HAP-1 (cell line): ENCODE data around the gene MICAL3.

Source experiments
- DNase-seq, 2 experiments: peaks; one replicate each; pipeline ENCODE4 v3.0.0-alpha.2; 2016 to 2020; ENCODE audit warnings: low spot score in 2 of 2
- H3K27me3 ChIP-seq: fragments of 250-450 bp; sonication (Bioruptor Pico); 2 replicates; pipeline ENCODE4 v1.5.1; 2020; ENCODE audit warnings: low read depth, mild to moderate bottlenecking, moderate library complexity
- H3K36me3 ChIP-seq: fragments of 250-450 bp; sonication (Bioruptor Pico); replicated peaks from 2 replicates; pipeline ENCODE4 v1.5.1; 2020; ENCODE audit warnings: mild to moderate bottlenecking
- H3K4me1 ChIP-seq: fragments of 250-450 bp; sonication (Bioruptor Pico); 2 replicates; pipeline ENCODE4 v1.5.1; 2020; ENCODE audit warnings: mild to moderate bottlenecking
- H3K4me3 ChIP-seq: fragments of 250-450 bp; sonication (Bioruptor Pico); 2 replicates; pipeline ENCODE4 v1.5.1; 2020; ENCODE audit warnings: mild to moderate bottlenecking, moderate library complexity
- H3K9me3 ChIP-seq: fragments of 250-450 bp; sonication (Bioruptor Pico); 2 replicates; pipeline ENCODE4 v1.5.1; 2020; ENCODE audit warnings: mild to moderate bottlenecking, moderate library complexity
- in situ Hi-C: fragments of 300-500 bp; cut with MboI; formaldehyde crosslinking; loops from 3 replicates; pipeline ENCODE4 v1.14.3; 2020; ENCODE audit warnings: low sequenced_read_pairs, inconsistent platforms, mixed read lengths

The MICAL3 gene

DNA sequence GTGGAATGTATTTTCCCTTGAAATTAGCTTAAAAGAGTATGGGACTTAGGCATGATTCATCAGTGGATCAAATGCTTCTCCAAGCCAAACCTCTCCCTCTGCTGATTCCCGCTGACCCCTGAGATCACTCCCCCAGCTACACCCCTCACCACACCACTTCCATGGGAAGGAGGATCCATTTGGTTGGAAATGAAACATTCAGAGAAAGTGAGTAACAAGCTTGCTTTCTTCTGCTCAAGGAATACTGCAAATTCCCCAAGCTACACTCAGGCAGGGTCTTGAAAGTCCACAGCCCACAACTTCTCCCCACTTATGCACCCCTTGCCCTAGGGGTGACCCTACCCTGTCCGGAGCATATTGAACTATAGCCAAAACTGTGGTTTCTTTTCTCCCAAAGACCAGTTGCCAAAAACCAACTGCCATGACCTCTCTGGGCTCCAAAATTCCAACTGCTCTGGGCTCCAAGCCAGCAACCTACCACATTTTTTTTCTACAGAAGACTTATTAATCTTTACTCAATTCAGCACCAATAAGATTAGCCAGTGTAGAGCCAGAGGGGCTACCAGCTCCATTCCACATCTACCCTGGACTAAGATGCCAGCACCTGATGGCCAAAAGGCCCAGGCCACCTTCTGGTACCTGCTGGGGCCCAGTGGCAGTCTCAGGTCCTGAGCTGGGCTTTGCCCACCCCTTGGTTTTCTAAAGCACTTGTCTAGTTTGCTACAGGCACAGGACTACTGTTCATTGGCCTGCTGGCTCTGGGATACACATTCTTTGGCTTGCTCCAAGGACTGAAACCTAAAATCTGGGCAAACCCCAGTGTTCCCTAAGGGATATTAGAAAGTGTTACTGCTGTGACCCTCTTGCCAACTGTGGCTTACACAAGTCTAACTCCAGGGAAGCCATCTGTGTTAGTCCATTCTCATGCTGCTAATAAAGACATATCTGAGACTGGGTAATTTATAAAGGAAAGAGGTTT lies 101.1 kb downstream of the MICAL3 start:
- in situ Hi-C loops, result no loop called here
- no peak for DNase-seq
- Histone ChIP-seq H3K4me3 (no peak overlapping the region), H3K9me3 (no peaks in the 10 kb centered on the region), H3K36me3 (no peaks in the 10 kb centered on the region), H3K27me3 (no peaks in the 10 kb centered on the region), H3K4me1 (peaks cover 9% of the 10 kb centered on the region)

DNA sequence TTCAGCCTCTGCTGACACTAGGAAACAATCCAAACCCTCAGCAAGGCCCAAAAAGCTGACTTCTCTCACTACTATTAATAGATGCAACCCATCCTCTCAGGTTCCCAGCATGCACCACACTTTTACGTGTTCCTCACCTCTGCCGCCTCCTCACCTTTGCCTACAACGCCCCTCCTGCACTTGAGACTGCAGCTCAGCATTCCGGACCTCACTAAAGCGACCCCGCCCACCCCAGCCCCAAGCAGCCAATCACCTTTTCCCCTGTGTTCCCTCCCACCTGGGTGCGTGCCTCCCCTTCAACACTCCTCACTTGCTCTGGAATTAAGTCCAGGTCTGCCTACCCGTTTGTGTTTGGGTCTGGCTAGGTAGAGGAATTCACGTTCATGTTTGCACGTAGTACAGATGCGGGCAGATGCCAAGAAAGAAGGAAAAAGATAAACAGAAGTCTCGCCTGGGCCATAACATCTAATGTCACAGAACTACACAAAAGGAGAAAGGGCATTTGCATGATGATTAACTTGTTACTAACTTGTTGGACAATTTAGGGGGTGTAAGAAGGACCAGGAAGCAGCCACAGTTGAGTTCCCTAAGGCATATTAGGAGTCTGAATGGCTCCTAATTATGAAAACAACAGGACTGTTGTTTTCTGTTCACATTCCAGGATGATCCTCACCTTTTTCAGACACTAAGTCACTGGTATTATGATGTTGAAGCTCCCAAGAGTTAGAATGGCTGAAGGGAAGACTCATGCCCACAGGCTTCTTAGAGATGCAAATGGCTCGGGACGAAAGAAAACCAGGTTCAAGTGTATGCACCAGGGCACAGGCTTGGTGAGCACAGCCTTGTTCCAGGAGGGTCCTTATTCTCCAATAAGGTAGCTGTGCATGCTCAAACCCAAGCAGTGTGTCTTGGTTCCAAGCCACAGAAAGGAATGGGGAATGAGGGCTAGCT lies 102.2 kb downstream of the MICAL3 start:
- peaks cover 9% of the 10 kb centered on the region for H3K4me1 ChIP-seq
- no peak overlapping the region for H3K4me3 ChIP-seq
- H3K9me3 ChIP-seq, result no peaks in the 10 kb centered on the region
- H3K36me3 ChIP-seq, result no peaks in the 10 kb centered on the region
- peak; percentile 21 to 48 for DNase-seq
- no peaks in the 10 kb centered on the region for H3K27me3 ChIP-seq
- in situ Hi-C loops, result no loop called here

DNA sequence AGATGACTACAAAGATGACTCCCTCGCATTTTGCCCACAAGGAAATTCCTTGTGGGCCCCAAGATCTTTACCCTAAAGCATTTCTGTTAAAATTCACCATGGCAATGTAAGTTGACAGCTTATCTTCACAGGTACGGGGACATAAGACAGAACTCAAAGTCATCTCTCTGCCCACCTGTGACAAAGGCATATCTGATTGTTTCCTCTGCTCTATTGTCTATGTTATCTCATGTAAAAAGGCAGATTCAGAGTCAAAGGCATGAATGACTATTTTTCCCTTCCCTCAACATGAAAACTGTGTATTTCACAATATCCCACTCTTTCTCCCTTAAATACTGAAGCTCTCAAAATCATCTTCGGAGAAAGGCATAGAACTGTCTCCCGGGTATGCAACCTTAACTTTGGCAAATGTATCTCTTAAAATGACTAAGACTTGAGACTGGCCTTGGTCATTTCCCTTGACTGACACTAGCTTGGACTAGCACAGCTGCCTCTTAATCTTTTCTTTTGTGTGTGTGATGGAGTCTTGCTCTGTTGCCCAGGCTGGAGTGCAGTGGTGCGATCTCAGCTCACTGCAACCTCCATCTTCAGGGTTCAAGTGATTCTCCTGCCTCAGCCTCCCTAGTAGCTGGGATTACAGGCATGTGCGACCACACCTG lies 103.2 kb downstream of the MICAL3 start:
- in situ Hi-C loops, result no loop called here
- Histone ChIP-seq H3K36me3 (no peaks in the 10 kb centered on the region), H3K9me3 (no peaks in the 10 kb centered on the region), H3K27me3 (no peaks in the 10 kb centered on the region), H3K4me3 (no peak overlapping the region), H3K4me1 (peaks cover 9% of the 10 kb centered on the region)
- no peak for DNase-seq

DNA sequence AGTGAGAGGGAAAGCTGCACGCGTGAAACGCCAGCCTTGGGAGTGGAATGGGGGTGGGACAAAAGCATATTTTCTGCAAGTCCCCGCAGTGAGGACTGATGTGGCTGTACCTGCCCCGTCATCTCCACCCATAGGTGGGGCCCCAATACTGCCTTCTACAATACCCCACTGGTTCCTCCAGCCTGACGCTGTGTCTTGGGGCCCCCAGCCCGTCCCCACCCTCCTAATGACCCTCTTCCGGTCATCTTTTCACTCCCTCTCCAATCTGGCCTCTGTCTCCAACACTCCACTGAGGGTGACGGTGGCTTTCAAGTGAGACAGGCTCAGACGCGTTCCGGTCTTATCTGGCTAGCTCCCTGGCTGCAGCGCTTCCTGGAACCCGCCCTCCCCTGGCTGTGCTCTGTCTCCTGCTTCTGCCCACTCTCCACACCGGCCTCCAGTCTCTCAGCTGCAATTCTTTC lies 104.2 kb downstream of the MICAL3 start:
- Histone ChIP-seq H3K9me3 (no peaks in the 10 kb centered on the region), H3K36me3 (no peaks in the 10 kb centered on the region), H3K4me1 (peaks cover 9% of the 10 kb centered on the region), H3K27me3 (no peaks in the 10 kb centered on the region), H3K4me3 (no peak overlapping the region)
- in situ Hi-C loops, result no loop called here
- DNase-seq, result no peak

DNA sequence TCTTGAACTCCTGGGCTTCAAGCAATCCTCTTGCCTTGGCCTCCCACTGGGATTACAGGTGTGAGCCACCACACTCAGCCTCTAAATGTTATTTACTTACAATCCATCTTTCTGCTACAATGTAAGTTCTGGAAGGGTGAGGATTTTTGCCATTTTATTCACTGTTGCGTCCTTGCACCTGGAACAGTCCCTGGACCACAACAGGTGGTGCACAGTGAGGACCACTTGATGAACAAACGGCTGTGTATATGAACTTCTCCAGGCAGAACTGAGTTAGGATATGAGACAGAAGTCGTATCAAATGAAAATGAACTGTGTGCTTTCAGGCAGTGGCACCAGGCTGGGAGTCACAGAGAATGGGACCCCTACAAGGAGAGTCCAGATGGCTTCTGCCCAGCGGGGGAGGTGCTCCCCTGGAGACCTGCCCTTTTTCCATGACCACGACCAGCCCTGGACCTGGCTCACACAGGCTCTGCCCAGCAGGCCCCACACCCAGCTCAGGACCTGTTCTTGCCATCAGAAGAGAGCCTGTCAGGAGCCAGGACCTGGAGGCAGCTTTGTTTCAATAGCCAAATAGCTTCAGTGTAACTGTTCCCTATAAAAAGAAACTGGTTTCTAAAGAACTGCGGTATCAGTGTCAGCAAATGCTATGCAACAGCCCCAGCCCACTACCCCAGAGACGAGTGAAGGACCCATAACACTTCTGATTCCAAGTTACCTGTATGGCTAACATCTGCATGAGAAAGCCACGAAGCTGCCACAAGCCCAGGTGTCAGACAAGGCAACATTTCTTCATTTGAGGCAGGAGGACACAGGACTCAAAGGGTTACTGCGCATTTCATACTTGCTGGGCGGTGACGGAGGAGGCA lies 104.9 kb downstream of the MICAL3 start:
- in situ Hi-C loops, result no loop called here
- H3K4me1 ChIP-seq, result peaks cover 9% of the 10 kb centered on the region
- DNase-seq, result no peak

DNA sequence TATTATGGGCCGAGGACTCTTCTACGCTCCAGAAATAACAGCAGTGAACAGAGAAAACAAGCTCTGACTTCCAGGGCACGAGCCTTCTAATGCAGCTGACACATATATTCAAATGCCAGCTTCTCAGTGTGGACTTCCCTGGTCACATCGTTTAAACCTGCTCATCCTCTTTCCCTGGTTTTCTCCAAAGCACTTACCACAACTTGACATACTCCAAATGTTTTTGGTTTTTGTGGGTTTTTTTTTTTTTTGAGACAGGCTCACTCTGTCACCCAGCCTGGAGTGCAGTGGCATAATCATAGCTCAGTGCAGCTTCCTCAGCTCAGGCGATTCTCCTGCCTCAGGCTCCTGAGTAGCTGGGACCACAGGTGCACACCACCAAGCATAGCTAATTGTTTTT lies 105.5 kb downstream of the MICAL3 start:
- DNase-seq, result no peak
- Histone ChIP-seq H3K9me3 (no peaks in the 10 kb centered on the region), H3K27me3 (no peaks in the 10 kb centered on the region), H3K4me1 (peaks cover 9% of the 10 kb centered on the region), H3K36me3 (no peaks in the 10 kb centered on the region), H3K4me3 (no peak overlapping the region)
- in situ Hi-C loops, result no loop called here

More for the DNA sequence above, 104.9 kb downstream of the MICAL3 start:
- H3K4me3 ChIP-seq, result no peak overlapping the region
- H3K27me3 ChIP-seq, result no peaks in the 10 kb centered on the region
- H3K9me3 ChIP-seq, result no peaks in the 10 kb centered on the region
- no peaks in the 10 kb centered on the region for H3K36me3 ChIP-seq

DNA sequence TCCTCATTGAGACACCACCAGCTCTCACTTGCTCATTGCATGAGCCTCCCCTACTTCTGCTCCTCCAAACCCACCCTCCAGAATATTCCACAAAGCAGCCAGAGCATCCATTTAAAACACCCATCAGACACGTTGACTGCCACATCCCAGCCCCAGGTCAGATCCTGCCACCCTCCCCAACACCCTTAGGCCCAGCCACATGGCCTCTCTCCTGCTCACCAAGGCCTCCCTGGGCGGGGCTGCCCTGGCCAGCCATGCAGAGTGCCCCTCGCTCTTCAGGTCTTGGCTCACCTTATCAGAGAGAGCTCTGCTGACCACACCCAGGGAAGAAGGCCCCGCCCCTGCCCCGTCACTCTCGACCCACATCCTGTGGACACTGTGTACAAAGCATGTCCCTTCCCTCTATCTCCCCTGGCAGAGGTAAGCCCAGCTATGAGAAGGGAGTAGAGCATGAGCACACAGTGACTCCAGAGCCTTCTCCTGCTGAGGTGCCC lies 106.8 kb downstream of the MICAL3 start:
- Histone ChIP-seq H3K9me3 (no peaks in the 10 kb centered on the region), H3K36me3 (no peaks in the 10 kb centered on the region), H3K4me3 (no peak overlapping the region), H3K27me3 (no peaks in the 10 kb centered on the region), H3K4me1 (peaks cover 5% of the 10 kb centered on the region)
- DNase-seq, result no peak
- in situ Hi-C loops, result no loop called here

DNA sequence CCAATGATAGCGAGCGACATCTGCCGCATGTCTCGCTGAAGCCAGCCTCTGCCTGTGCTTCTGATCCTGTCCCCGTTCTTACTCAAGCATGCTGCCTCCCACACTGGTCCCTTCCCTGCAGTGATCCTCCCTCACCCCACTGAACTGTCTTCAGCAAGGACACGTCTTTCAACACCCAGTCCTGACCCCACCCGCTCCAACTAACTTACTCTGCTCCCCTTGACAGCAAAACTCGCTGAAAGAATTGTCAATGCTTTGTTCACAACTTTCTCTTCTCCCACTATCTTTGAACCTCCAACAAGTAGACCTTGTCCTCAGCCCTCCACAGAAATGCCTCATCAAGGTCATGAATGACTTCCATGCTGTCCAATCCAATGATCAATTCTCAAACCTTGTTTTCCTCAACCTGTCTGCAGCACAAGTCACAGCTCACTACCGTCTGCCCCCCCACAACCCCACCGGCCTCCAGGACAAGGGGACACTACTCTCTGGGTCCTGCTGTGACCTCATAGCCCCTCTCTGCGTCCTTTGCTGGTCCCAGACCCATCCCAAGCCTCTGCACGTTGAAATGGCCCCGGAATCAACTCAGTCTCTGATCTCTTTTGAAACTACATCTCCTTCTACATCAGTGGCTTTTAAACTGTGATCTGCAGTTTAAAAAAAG lies 108.0 kb downstream of the MICAL3 start:
- in situ Hi-C loops, result no loop called here
- DNase-seq, result no peak
- Histone ChIP-seq H3K9me3 (no peaks in the 10 kb centered on the region), H3K27me3 (no peaks in the 10 kb centered on the region), H3K4me3 (no peak overlapping the region), H3K4me1 (no peaks in the 10 kb centered on the region), H3K36me3 (no peaks in the 10 kb centered on the region)

DNA sequence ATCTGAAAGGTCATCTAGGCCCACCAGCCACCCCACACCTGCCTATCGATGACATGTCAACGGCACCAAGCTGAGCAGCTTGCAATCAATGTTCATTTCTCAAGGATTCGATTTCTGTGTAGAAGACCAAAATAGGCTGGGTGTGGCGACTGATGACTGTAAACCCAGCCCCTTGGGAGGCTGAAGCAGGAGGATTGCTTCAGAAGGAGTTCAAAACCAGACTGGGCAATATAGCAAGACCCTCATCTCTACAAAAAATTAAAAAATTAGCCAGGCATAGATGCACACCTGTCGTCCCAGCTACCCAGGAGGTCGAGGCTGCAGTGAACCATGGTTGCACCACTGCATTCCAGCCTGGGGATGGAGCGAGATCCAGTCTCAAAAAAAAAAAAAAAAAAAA lies 108.7 kb downstream of the MICAL3 start:
- Histone ChIP-seq H3K9me3 (no peaks in the 10 kb centered on the region), H3K27me3 (no peaks in the 10 kb centered on the region), H3K36me3 (no peaks in the 10 kb centered on the region), H3K4me1 (no peaks in the 10 kb centered on the region), H3K4me3 (no peak overlapping the region)
- DNase-seq, result no peak
- in situ Hi-C loops, result no loop called here

DNA sequence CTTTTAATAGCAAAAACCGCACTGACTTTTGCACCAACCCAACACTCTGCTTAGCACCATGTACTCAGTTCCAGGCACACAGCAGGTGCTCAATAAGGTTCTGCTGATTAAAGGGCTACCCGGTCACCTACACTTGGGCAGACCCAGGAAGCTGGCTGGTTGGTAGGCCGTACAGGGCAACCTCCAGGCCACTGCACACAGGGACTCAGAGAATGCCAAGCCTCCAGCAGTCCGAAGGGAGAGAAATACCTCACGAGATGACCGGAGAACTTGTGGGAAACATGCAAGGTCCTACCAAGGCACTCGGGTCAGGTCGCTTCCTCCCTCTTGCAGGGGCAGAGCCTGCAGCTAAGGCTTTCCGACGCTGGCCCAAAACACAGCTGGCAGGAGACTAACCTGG lies 109.2 kb downstream of the MICAL3 start:
- Histone ChIP-seq H3K36me3 (no peaks in the 10 kb centered on the region), H3K9me3 (no peaks in the 10 kb centered on the region), H3K4me1 (no peaks in the 10 kb centered on the region), H3K27me3 (no peaks in the 10 kb centered on the region), H3K4me3 (no peak overlapping the region)
- in situ Hi-C loops, result no loop called here
- DNase-seq, result no peak

DNA sequence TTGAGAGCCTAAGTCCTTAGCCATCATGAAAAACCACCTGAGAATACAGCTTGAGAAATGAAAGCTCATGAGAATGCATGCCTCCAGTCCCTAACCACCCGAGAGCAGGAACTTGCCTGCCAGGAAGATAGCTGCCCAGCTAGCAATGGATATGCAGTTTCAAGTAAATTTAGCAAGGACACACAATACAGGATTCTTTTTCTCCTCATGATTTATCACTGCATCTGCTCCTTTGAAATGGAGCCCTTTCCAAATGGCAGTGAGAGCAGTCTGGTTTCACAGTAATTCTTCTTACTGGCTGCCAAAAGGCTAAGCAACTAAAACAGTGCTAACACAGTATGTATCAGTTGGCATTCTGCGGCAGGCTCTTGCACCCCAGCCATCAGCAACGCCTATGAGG lies 109.9 kb downstream of the MICAL3 start:
- H3K36me3 ChIP-seq, result no peaks in the 10 kb centered on the region
- H3K4me3 ChIP-seq, result no peak overlapping the region
- no peaks in the 10 kb centered on the region for H3K9me3 ChIP-seq
- DNase-seq, result no peak
- H3K27me3 ChIP-seq, result no peaks in the 10 kb centered on the region
- H3K4me1 ChIP-seq, result no peaks in the 10 kb centered on the region
- in situ Hi-C loops, result no loop called here

DNA sequence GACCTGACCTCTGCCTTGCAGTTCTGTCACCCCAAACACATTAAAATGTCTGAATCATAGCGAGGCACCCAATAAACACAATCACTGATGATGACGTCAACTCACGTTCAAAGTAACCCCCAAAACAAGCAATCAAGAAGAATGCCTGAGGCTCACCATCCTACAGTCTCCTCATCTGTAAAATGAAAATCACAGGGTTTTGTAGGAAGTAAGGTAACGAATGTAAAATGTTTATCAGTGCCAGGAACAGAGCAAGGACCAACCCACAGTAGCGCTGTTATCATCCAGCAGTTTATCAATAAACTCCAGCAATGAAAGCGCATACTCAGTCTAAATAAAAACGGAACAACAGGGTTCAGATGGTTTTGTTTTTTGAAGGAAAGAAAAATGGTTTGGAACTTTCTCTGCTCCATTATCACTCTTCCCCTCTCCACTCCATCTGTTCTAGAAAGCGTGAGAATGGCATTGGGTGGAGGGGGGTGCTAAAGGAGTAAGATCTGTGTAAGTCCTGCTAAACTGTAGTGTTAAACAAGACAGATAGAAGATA lies 110.5 kb downstream of the MICAL3 start:
- in situ Hi-C loops, result no loop called here
- Histone ChIP-seq H3K4me1 (no peaks in the 10 kb centered on the region), H3K4me3 (no peak overlapping the region), H3K36me3 (no peaks in the 10 kb centered on the region), H3K27me3 (no peaks in the 10 kb centered on the region), H3K9me3 (no peaks in the 10 kb centered on the region)
- no peak for DNase-seq
